ENCODE results near the gene C5orf24. TPM values are rescaled to one million over a fixed set of nuclear protein-coding genes. Genes with fewer than 3 reads are reported as not detected.
A peak's percentile ranks its signal among the peaks of the same experiment; 100 is the strongest.

C5orf24 gene
- total RNA-seq, 1 experiment from 2014 or later, result 67.6 TPM

GRCh38 chr5:134904610-134905245, 59.0 kb downstream of the C5orf24 start, which contains the start of gene PCBD2:
Gene PCBD2, plus strand, starts transcription at chr5:134905131. Its CDS starts 9 bp downstream, at chr5:134905140.
- BruUV-seq (replicated peaks), result no TSS peak
- peak within 1 kb of the TSS; percentile 96 for H3K27ac ChIP-seq (ENCODE audit: low read depth, low read length, poor library complexity, severe bottlenecking)
- intact Hi-C loops (cut with micrococcal nuclease; ENCODE audit: unreplicated experiment), result loop anchor here (1.0 to 2.0 kb wide), 3 partner anchors 30 to 166 kb away; partner anchors contain the start of genes CAMLG and TXNDC15

DNA sequence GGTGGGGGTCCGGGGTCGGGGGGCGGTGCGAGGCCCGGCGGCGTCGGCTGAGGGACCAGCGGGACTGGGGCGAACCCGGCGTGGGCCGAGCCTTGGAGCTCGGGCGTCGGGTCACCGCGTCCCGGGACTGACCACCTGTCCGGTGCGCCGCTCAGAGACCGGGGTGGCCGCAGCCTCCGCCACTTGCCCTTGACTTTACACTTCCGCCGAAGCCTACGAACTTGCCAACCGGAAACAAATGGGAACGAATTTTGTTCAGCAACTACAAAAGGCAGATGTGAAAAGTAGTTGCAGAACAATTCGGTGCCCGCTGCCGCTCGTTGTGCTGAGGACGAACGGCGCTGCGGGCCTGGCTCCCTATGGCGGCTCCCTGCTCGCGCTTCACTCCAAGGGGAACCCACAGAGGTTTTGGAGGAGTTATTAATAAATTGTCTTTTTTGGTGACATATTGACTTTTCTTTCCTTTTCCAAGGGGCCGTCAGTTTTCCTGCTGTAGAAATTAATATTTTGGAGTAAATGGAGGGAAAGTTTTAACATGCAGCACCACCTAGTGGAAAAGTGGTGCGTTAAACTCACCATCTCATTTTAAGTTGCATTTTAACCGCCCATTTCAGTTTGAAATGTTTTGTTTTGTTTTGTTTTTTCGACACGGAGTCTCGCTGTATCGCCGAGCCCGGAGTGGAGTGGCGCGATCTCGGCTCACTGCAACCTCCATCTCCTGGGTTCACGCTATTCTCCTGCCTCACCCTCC, 59.7 kb downstream of the C5orf24 start:
- Histone ChIP-seq H3K36me3 (ENCODE audit: insufficient read depth, low read length, poor library complexity, severe bottlenecking) (peaks cover 3% of the 10 kb centered on the region), H3K4me3 (ENCODE audit: low read depth, low read length, poor library complexity, severe bottlenecking) (peak overlapping the region; percentile 75), H3K4me1 (ENCODE audit: insufficient read depth, low read length, poor library complexity, severe bottlenecking) (peaks cover 7% of the 10 kb centered on the region), H3K27ac (ENCODE audit: low read depth, low read length, poor library complexity, severe bottlenecking) (peak overlapping the region; percentile 96), H3K27me3 (replicated peaks; ENCODE audit: insufficient read depth, low read depth, low read length, poor library complexity) (no peaks in the 10 kb centered on the region), H3K9me3 (ENCODE audit: low read depth, low read length, poor library complexity, severe bottlenecking) (no peaks in the 10 kb centered on the region)
- BruUV-seq (replicated peaks), result no TSS peak
- ChIA-PET CTCF (interaction anchor here (0.5 to 1.5 kb wide), 4 partner anchors 31 to 602 kb away, joined by 3 to 7 read pairs (median 4); partner anchors contain the start of genes CAMLG and TXNDC15), POLR2A (ENCODE audit: low non-redundant PET) (no interaction called here)
- DNase-seq (ENCODE audit: low spot score), result peak; percentile 87
- TF ChIP-seq EZH2 (IDR thresholded peaks at IDR 0.05; ENCODE audit: borderline replicate concordance, low read depth, low read length, poor library complexity, severe bottlenecking), result no peak
- TF ChIP-seq, protein P1, sequence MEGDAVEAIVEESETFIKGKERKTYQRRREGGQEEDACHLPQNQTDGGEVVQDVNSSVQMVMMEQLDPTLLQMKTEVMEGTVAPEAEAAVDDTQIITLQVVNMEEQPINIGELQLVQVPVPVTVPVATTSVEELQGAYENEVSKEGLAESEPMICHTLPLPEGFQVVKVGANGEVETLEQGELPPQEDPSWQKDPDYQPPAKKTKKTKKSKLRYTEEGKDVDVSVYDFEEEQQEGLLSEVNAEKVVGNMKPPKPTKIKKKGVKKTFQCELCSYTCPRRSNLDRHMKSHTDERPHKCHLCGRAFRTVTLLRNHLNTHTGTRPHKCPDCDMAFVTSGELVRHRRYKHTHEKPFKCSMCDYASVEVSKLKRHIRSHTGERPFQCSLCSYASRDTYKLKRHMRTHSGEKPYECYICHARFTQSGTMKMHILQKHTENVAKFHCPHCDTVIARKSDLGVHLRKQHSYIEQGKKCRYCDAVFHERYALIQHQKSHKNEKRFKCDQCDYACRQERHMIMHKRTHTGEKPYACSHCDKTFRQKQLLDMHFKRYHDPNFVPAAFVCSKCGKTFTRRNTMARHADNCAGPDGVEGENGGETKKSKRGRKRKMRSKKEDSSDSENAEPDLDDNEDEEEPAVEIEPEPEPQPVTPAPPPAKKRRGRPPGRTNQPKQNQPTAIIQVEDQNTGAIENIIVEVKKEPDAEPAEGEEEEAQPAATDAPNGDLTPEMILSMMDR (conservative IDR thresholded peaks at IDR 0.05; ENCODE audit: low read depth, low read length), result peak; percentile 88
- intact Hi-C loops (cut with micrococcal nuclease; ENCODE audit: unreplicated experiment), result loop anchor here (1.0 to 2.0 kb wide), 3 partner anchors 31 to 167 kb away; partner anchors contain the start of genes CAMLG and TXNDC15

More at GRCh38 chr5:134904610-134905245, 59.0 kb downstream of the C5orf24 start, which contains the start of gene PCBD2:
- CTCF ChIA-PET, result interaction anchor here (0.5 to 1.5 kb wide), 4 partner anchors 30 to 601 kb away, joined by 3 to 7 read pairs (median 4); partner anchors contain the start of genes CAMLG and TXNDC15
- Histone ChIP-seq H3K4me1 (ENCODE audit: insufficient read depth, low read length, poor library complexity, severe bottlenecking) (peaks cover 7% of the 10 kb centered on the region), H3K4me3 (ENCODE audit: low read depth, low read length, poor library complexity, severe bottlenecking) (peak within 1 kb of the TSS; percentile 75), H3K36me3 (ENCODE audit: insufficient read depth, low read length, poor library complexity, severe bottlenecking) (no peaks in the 10 kb centered on the region), H3K9me3 (ENCODE audit: low read depth, low read length, poor library complexity, severe bottlenecking) (no peaks in the 10 kb centered on the region), H3K27me3 (replicated peaks; ENCODE audit: insufficient read depth, low read depth, low read length, poor library complexity) (no peaks in the 10 kb centered on the region)
- DNase-seq (ENCODE audit: low spot score), result peak; percentile 96
- POLR2A ChIA-PET (ENCODE audit: low non-redundant PET), result no interaction called here
- TF ChIP-seq, protein P1 (conservative IDR thresholded peaks at IDR 0.05; ENCODE audit: low read depth, low read length), result peak; percentile 90
- no peak for TF ChIP-seq EZH2 (IDR thresholded peaks at IDR 0.05; ENCODE audit: borderline replicate concordance, low read depth, low read length, poor library complexity, severe bottlenecking)

DNA sequence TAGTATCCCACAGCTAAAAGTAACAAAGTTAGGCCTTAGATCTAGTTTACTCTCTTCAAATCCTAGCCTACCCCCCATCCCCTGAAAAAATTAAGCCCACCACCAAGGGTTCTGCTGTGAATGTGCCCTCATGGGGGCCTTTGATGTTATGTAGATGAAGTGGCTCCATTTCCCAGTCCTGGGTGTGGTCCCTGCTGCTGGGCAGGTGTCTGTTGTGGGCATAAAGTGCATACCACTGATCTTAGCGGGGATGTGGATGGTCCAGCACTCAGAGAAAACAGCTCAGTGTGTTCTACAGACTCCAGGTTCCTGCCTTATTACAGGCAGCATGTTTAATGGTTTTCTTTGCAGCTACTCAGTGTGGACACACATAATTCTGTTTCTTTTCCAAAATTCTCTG, 61.0 kb downstream of the C5orf24 start:
- Histone ChIP-seq H3K4me3 (ENCODE audit: low read depth, low read length, poor library complexity, severe bottlenecking) (no peak overlapping the region), H3K27ac (ENCODE audit: low read depth, low read length, poor library complexity, severe bottlenecking) (no peak overlapping the region), H3K36me3 (ENCODE audit: insufficient read depth, low read length, poor library complexity, severe bottlenecking) (peaks cover 4% of the 10 kb centered on the region), H3K27me3 (replicated peaks; ENCODE audit: insufficient read depth, low read depth, low read length, poor library complexity) (no peaks in the 10 kb centered on the region), H3K9me3 (ENCODE audit: low read depth, low read length, poor library complexity, severe bottlenecking) (no peaks in the 10 kb centered on the region), H3K4me1 (ENCODE audit: insufficient read depth, low read length, poor library complexity, severe bottlenecking) (peaks cover 7% of the 10 kb centered on the region)
- CTCF ChIA-PET, result no interaction called here
- BruUV-seq (replicated peaks), result no TSS peak
- TF ChIP-seq, protein P1 (conservative IDR thresholded peaks at IDR 0.05; ENCODE audit: low read depth, low read length), result no peak
- TF ChIP-seq EZH2 (IDR thresholded peaks at IDR 0.05; ENCODE audit: borderline replicate concordance, low read depth, low read length, poor library complexity, severe bottlenecking), result no peak
- POLR2A ChIA-PET (ENCODE audit: low non-redundant PET), result no interaction called here
- intact Hi-C loops (cut with micrococcal nuclease; ENCODE audit: unreplicated experiment), result no loop called here
- DNase-seq (ENCODE audit: low spot score), result no peak

Data from A673 (cell line).